Inferior parietal cortex (tissue), 1 donor: ENCODE measurements around the gene MT3.

Experiments used
- DNase-seq: peaks from one replicate; pipeline ENCODE4 v3.0.0-alpha.2; 2016; ENCODE audit errors: extremely low spot score

Gene MT3

DNA sequence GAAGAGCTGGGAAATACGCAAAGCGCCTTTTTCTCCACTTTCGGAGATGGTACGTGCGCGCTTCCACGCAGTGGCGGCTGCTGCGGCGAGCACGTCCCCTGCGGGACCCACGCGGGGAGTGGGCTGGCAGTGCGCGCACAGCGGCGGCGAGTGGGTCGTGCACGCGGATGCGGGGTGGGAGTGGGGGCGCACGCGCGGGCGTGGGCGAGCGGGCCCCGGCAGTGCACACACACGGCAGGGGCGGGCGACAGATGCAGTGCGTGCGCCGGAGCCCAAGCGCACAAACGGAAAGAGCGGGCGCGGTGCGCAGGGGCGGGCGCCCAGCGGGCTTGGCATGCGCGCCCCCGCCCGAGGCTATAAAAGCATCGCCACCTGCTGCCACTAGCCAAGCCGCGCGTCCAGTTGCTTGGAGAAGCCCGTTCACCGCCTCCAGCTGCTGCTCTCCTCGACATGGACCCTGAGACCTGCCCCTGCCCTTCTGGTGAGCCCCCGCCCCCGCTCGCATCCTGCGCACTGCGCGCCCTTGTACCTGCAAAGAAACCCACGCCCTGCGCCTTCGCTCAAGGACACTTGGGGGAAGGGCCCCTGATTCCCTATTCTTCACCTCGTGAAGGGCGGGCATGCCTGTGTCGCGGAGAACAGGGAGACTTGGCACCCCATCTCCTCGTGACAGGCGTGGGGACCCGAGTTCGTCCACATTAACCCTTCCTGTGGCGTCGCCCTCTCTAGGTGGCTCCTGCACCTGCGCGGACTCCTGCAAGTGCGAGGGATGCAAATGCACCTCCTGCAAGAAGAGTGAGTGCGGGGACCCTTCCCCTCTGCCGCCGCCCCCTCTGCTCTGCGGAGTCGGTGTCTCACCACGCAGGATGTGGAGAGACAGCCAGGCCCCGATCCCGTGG is at the start of gene MT3:
MT3 (plus strand) TSS at position 388 of the 899 bp plus-strand sequence; CDS start at position 451, 63 bp downstream.
- DNase-seq: peak; percentile 79

DNA sequence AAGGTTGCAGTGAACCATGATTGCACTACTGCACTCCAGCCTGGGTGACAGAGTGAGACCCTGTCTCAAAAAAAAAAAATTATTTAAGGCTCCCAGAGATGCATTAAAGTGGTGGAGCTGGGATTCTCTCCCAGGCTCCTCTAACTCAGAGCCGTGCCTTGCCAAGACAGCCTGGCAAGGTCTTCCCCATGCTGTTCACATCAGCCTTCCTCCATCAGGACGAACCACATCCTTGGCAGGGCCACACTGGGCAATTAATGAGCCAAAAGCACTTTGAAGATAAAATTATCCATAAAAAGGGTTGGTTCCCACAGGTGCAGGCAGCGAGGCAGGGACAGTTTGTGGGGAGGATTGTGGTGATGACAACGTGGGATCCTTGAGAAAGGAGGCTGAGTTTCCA is 49.7 kb upstream of the MT3 start:
- DNase-seq: no peak

- no peak for DNase-seq
These were observed 47.3 kb upstream of the MT3 start for GRCh38 chr16:56542039-56542438.

- DNase-seq: peak; percentile 84
These were observed 42.0 kb upstream of the MT3 start for GRCh38 chr16:56547120-56547948.

- no peak for DNase-seq
These were observed 41.3 kb upstream of the MT3 start for GRCh38 chr16:56547949-56548567.

DNA sequence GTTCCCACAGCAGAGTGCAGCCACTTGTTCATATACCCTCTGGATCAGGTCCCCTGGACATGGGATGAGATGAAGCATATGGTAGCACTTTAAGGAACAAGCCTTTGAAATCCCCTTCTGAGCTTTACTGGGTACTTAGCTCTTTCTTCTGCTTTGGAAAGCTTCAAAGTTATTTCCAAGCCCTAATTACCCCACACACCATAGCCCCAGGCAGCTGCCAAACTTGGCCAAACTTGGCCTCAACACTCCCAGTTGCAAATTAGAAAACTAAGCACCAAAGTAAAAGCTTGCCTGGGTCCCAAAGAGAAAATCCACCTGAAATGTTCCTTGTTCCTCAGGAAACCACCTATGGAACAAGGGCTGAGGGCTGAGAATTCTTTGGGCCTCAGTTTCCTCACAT is 40.2 kb upstream of the MT3 start:
- DNase-seq: no peak

DNA sequence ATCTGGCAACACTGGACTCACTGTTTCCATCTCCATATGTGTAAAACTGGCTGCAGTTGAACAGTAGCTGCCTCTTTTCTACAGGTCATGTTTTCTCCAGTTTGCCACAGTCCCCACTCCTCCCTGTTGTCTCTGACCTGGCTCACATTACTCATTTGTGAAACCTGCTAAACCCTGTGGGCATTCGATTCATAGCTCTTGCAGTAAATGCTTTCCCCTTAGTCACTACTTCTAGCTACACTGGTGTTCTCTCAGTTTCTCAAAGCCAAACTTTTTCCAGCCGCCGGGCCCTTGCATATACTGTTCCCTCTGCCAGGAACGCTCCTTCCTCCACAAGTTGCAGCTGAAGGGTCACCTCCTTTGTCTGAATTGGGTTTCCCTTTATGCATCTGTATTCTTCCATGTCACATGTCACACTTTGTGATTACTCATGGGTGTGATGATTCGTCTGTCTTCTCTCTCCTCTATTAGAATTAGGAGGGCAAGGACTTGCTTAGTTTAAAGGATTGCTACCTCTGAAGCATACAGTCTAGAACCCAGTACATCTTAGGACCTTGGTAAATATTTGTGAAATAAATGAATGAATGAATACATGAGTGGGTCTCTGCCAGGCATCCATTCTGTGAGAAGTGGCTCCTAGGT is 39.5 kb upstream of the MT3 start:
- DNase-seq: no peak

GRCh38 chr16:56551796-56552738 is 37.3 kb upstream of the MT3 start:
- DNase-seq: peak; percentile 74

GRCh38 chr16:56554441-56554840 is 34.9 kb upstream of the MT3 start:
- DNase-seq: no peak

- DNase-seq: peak; percentile 65
These were observed 31.1 kb upstream of the MT3 start for GRCh38 chr16:56558024-56558747.

- DNase-seq: no peak
These were observed 30.2 kb upstream of the MT3 start for GRCh38 chr16:56559109-56559508.

- no peak for DNase-seq
These were observed 28.9 kb upstream of the MT3 start for GRCh38 chr16:56560447-56560846.

- DNase-seq: no peak
These were observed 28.2 kb upstream of the MT3 start for GRCh38 chr16:56561126-56561525.

- DNase-seq: no peak
These were observed 24.4 kb upstream of the MT3 start, which contains the start of gene MT4 for GRCh38 chr16:56564793-56565477. TSS of gene MT4 (plus strand) at chr16:56565073. CDS start at chr16:56565129, 56 bp downstream.

- no peak for DNase-seq
These were observed 19.4 kb upstream of the MT3 start for GRCh38 chr16:56569971-56570370.

DNA sequence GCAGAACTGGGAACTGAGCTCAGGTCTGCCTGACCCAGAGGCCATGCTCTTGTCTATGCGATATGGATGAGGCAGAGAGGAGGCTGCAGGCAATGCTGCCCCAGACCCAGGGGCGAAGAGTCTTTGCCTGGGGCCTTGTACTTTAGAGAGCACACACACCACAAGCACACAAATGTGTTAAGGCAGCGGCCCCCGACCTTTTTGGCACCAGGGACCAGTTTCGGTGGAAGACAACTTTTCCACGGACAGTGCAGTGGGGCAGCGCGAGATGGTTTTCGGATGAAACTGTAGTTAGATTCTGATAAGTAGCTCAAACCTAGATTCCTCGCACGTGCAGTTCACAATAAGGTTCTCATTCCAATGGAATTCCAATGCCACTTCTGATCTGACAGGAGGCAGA is 17.8 kb upstream of the MT3 start:
- no peak for DNase-seq

- DNase-seq: no peak
These were observed 14.7 kb upstream of the MT3 start for GRCh38 chr16:56574625-56575024.

DNA sequence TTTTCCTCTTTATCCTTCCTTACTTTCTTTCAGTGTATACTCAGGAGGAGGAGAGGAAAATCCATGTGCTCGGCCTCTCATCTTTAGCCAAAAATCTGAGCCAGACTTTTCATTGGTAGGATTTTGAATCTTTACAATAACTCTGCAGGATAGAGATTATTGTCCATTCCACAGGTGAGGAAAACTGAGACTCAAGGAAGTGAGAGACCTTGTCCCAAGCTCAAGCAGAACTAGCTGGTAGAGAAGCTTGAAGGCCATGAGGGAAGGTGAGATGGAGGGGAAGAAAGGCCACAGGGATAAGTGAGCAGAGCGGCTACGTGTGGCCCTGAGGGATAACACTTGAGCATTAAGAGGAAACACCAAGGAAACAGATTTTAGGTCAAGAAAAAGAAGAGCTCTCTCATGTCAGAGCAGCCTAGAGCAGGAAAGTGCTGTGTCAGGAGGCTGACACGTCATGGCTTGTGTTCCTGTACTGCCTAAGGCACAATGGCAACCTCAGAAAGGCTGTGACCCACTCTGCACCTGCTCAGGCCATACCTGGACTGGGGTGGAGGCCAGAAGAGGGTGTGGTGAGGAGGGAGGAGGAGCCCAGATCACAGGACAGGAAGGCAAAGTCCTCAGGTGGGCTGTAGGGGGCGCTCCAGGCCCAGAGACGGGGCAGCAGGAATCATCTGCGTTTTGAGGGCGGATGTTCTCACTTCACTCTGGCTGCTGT is 12.6 kb upstream of the MT3 start:
- DNase-seq: peak; percentile 37

DNA sequence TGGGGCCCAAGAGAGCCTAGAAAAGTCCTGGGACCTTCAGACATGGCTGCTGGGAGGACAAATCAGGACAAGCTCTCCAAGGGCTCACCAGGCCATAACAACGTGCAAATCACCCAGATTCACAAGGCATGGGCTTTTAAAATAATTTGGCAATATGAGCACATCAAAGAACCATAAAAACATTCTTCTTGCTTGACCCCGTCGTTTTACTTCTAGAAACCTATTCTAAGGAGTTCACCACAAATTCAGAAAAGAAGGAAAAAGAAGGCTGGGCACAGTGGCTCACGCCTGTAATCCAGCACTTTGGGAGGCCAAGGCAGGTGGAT is 12.1 kb upstream of the MT3 start:
- no peak for DNase-seq
